Mesenchymal stem cell (in vitro differentiated cells and primary cell): ENCODE measurements around the gene CA11.

Experiments
- DNase-seq: peaks from one replicate; pipeline ENCODE4 v3.0.0-alpha.2; 2013
- H2AFZ ChIP-seq: one replicate; pipeline ENCODE4 v1.6.1; 2013; ENCODE audit warnings: low read depth, mild to moderate bottlenecking, control low read depth, inconsistent platforms, low read length, moderate library complexity
- H2AK5ac ChIP-seq: 2 replicates; pipeline ENCODE4 v1.6.1; 2013; ENCODE audit warnings: low read length, moderate library complexity, mild to moderate bottlenecking, inconsistent platforms; ENCODE audit not compliant: severe bottlenecking
- H2BK120ac ChIP-seq: one replicate; pipeline ENCODE4 v1.6.1; 2013; ENCODE audit warnings: low read depth, mild to moderate bottlenecking, inconsistent platforms, low read length, moderate library complexity
- H2BK12ac ChIP-seq, 2 experiments: one replicate each; pipeline ENCODE4 v1.6.1; 2013; ENCODE audit warnings: inconsistent platforms in 2 of 2, low read length in 2 of 2, mild to moderate bottlenecking in 2 of 2, moderate library complexity in 2 of 2, control low read depth in 1 of 2
- H2BK15ac ChIP-seq: one replicate; pipeline ENCODE4 v1.6.1; 2013; ENCODE audit warnings: mild to moderate bottlenecking, low read depth, inconsistent platforms; ENCODE audit not compliant: poor library complexity, severe bottlenecking
- H2BK5ac ChIP-seq: 2 replicates; pipeline ENCODE4 v1.6.1; 2013; ENCODE audit warnings: low read depth, mild to moderate bottlenecking, low read length, control low read depth, inconsistent platforms; ENCODE audit not compliant: poor library complexity, severe bottlenecking
- H3K14ac ChIP-seq, 2 experiments: one replicate each; pipeline ENCODE4 v1.6.1; 2013; ENCODE audit warnings: inconsistent platforms in 2 of 2, low read length in 2 of 2, control low read depth in 1 of 2, mild to moderate bottlenecking in 1 of 2, moderate library complexity in 1 of 2
- H3K18ac ChIP-seq, 2 experiments: one replicate each; pipeline ENCODE4 v1.6.1; 2013; ENCODE audit warnings: inconsistent platforms in 2 of 2, low read length in 2 of 2, control low read depth in 1 of 2, low read depth in 1 of 2, mild to moderate bottlenecking in 1 of 2
- H3K23ac ChIP-seq, 2 experiments: one replicate each; pipeline ENCODE4 v1.6.1; 2013; ENCODE audit warnings: inconsistent platforms in 2 of 2, low read length in 2 of 2, mild to moderate bottlenecking in 2 of 2, moderate library complexity in 2 of 2, control low read depth in 1 of 2
- H3K27ac ChIP-seq: 2 replicates; pipeline ENCODE4 v1.5.1; 2013; ENCODE audit warnings: mild to moderate bottlenecking, moderate library complexity, low read length, control low read depth, inconsistent platforms; ENCODE audit not compliant: poor library complexity, severe bottlenecking
- H3K27me3 ChIP-seq, 2 experiments: 2 replicates each; pipeline versions ENCODE4 v1.6.1 to v1.7.0; 2013; ENCODE audit warnings: low read length in 2 of 2, mild to moderate bottlenecking in 2 of 2, moderate library complexity in 2 of 2, control low read depth in 1 of 2, inconsistent platforms in 1 of 2; ENCODE audit not compliant: control insufficient read depth in 1 of 2, insufficient read depth in 1 of 2
- H3K36me3 ChIP-seq, 2 experiments: 2 replicates each; pipeline versions ENCODE4 v1.6.1 to v1.7.0; 2013; ENCODE audit warnings: low read length in 2 of 2, control low read depth in 1 of 2, inconsistent platforms in 1 of 2, low read depth in 1 of 2, mild to moderate bottlenecking in 1 of 2; ENCODE audit not compliant: insufficient read depth in 2 of 2, control insufficient read depth in 1 of 2
- H3K4ac ChIP-seq, 2 experiments: one replicate each; pipeline ENCODE4 v1.6.1; 2013; ENCODE audit warnings: inconsistent platforms in 2 of 2, low read length in 2 of 2, mild to moderate bottlenecking in 2 of 2, moderate library complexity in 2 of 2, control low read depth in 1 of 2, low read depth in 1 of 2
- H3K4me1 ChIP-seq: 2 replicates; pipeline ENCODE4 v1.6.1; 2013; ENCODE audit warnings: low read depth, low read length, control low read depth; ENCODE audit not compliant: control insufficient read depth, insufficient read depth
- H3K4me2 ChIP-seq: 2 replicates; pipeline ENCODE4 v1.6.1; 2013; ENCODE audit warnings: low read length, mild to moderate bottlenecking, inconsistent platforms; ENCODE audit not compliant: poor library complexity, severe bottlenecking
- H3K4me3 ChIP-seq, 2 experiments: 2 replicates each; pipeline versions ENCODE4 v1.5.1 to v1.7.0; 2013; ENCODE audit warnings: low read length in 2 of 2, mild to moderate bottlenecking in 2 of 2, control low read depth in 1 of 2, low read depth in 1 of 2; ENCODE audit not compliant: insufficient read depth in 1 of 2
- H3K79me1 ChIP-seq: replicated peaks from 2 replicates; pipeline ENCODE4 v1.6.1; 2013; ENCODE audit warnings: mild to moderate bottlenecking, control low read depth, low read length, inconsistent platforms; ENCODE audit not compliant: poor library complexity, severe bottlenecking
- H3K9ac ChIP-seq: 2 replicates; pipeline ENCODE4 v1.7.0; 2013; ENCODE audit warnings: mild to moderate bottlenecking, low read length, moderate library complexity
- H3K9me3 ChIP-seq: 2 replicates; pipeline ENCODE4 v1.7.0; 2013; ENCODE audit warnings: mild to moderate bottlenecking, low read length; ENCODE audit not compliant: control insufficient read depth
- H4K8ac ChIP-seq: one replicate; pipeline ENCODE4 v1.6.1; 2013; ENCODE audit warnings: inconsistent platforms, mild to moderate bottlenecking, low read length, moderate library complexity
- H4K91ac ChIP-seq: one replicate; pipeline ENCODE4 v1.6.1; 2013; ENCODE audit warnings: mild to moderate bottlenecking, low read length, inconsistent platforms
- whole genome bisulfite sequencing: methylation state at CpG from one replicate; pipeline ENCODE4 v1.1.7; 2013; ENCODE audit warnings: mixed read lengths; 5-methylcytosine and 5-hydroxymethylcytosine counted together

Gene CA11

DNA sequence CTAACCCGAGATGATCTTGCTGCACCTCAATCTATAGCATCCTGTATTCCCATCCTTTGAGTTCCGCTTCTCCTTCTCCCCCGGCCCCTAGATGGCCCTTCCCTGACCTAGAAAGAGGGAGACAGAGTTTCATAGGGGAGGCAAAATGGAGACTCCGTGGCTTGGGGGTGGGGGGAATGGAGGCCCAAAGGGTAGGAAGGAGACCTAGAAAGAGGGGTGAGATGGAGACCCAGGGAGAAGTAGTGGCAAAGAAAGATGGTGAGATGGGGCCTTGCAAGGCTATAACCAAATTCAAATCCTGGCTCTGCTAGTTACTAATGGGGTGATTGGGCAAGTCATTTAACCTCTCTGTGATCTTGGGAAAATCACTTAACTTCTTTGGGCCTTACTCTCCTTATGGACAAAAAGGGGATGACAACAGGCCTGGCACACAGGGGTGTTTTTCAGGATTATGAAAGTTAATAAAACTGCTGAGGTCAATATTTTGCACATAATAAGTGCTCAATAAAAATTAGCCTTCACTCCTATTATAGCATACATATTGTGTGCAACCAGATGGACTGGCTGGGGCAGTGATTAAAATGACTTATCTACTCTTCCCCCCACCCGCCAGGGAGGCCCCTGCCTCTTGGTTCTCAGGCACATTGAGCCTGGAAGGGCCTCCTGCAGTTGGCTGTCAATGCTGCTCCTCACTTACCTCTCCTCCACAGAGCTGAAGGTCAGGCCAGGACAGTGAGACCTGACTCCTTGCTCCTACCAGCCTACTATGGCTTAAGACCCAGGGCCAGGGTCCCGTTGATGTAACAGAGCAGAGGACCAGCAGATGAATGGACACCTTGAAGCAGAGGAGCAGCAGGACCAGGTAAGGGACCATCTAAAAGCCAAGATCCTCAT is 26.0 kb downstream of the CA11 start:
- Histone ChIP-seq H2BK15ac (peak overlapping the region; percentile 78), H3K18ac (peak overlapping the region; percentile 78 to 80), H2BK5ac (no peak overlapping the region), H3K4me3 (peak overlapping the region; percentile 44 to 94), H3K4me2 (peak overlapping the region; percentile 83), H3K14ac (no peak overlapping the region), H3K79me1 (peaks cover 11% of the 10 kb centered on the region), H2AK5ac (peak overlapping the region; percentile 91), H3K9ac (peak overlapping the region; percentile 96), H2BK120ac (no peak overlapping the region), H3K36me3 (peaks cover 28 to 36% of the 10 kb centered on the region in 2 experiments), H2BK12ac (peak overlapping the region; percentile 37 to 59), H3K4me1 (peaks cover 34% of the 10 kb centered on the region), H3K27me3 (no peaks in the 10 kb centered on the region), H3K4ac (peak overlapping the region; percentile 83 to 89), H4K8ac (peak overlapping the region; percentile 92), H3K27ac (peak overlapping the region; percentile 69), H3K23ac (no peak overlapping the region), H4K91ac (peak overlapping the region; percentile 82), H3K9me3 (no peaks in the 10 kb centered on the region), H2AFZ (no peak overlapping the region)
- 42% methylated on average over 5 of the region's 6 CpGs for WGBS
- DNase-seq, result peak; percentile 82

- H2BK5ac ChIP-seq, result peak within 1 kb of the TSS; percentile 93
- H2AK5ac ChIP-seq, result peak within 1 kb of the TSS; percentile 91
- peak within 1 kb of the TSS; percentile 95 for H4K8ac ChIP-seq
- peak within 1 kb of the TSS; percentile 36 for H2AFZ ChIP-seq
- peak within 1 kb of the TSS; percentile 100 for H3K9ac ChIP-seq
- no peaks in the 10 kb centered on the region for H3K9me3 ChIP-seq
- H3K14ac ChIP-seq, result peak within 1 kb of the TSS; percentile 50 to 94
- H3K4me3 ChIP-seq, result peak within 1 kb of the TSS; percentile 87 to 94
- peak within 1 kb of the TSS; percentile 80 to 96 for H3K18ac ChIP-seq
- H3K27ac ChIP-seq, result peak within 1 kb of the TSS; percentile 94
- H2BK15ac ChIP-seq, result peak within 1 kb of the TSS; percentile 78
- H4K91ac ChIP-seq, result peak within 1 kb of the TSS; percentile 82
- H3K4me1 ChIP-seq, result peaks cover 36% of the 10 kb centered on the region
- peak within 1 kb of the TSS; percentile 86 for H3K4me2 ChIP-seq
- under 1% methylated on average over 68 of the region's 69 CpGs for WGBS
- no peaks in the 10 kb centered on the region for H3K27me3 ChIP-seq
- H3K36me3 ChIP-seq, result peaks cover 37 to 39% of the 10 kb centered on the region in 2 experiments
- H2BK120ac ChIP-seq, result no peak within 1 kb of the TSS
- H3K23ac ChIP-seq, result peak within 1 kb of the TSS in 1 of 2 experiments; percentile 74
- H2BK12ac ChIP-seq, result peak within 1 kb of the TSS; percentile 37 to 59
- peaks cover 9% of the 10 kb centered on the region for H3K79me1 ChIP-seq
- H3K4ac ChIP-seq, result peak within 1 kb of the TSS; percentile 83 to 89
- DNase-seq, result peak; percentile 100
These were observed 26.9 kb downstream of the CA11 start, which contains the start of the genes RPL18 and SPHK2 for GRCh38 chr19:48618916-48619691. Gene RPL18, minus strand, starts transcription at chr19:48619178. Its CDS starts 35 bp downstream, at chr19:48619143. Gene SPHK2, plus strand, starts transcription at chr19:48619506. Its CDS starts 1,009 bp downstream, at chr19:48620515.

DNA sequence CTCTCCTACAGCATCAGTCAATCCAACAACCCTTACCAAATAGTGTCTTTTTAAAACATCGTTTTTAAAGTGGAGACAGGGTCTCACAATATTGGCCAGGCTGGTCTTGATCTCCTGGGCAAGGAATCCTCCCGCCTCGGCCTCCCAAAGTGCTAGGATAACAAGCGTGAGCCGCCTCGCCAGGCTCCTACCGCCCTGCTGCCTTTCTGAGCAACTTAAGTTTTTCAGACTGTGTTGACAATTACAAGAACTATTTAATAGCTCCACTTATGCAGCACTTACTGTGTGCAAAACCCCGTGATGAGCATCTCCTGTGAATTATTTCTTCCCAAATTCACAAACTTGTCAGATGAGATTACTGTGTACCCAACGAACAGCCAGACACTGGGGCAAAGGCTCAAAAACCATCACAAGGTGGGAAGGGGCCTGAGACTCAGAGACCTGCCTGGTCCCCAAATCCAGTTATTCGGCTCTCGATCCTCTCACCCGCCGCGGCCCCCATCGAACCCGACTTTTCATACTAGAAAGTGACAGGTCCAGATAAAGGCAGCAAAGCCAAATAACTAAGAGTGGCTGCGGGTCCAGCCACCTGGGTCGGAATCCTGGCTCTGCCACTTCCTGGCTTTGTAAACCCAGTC is 27.6 kb downstream of the CA11 start:
- Histone ChIP-seq H3K18ac (peak overlapping the region; percentile 46 to 96), H3K4me3 (peak overlapping the region; percentile 87 to 94), H3K79me1 (peaks cover 9% of the 10 kb centered on the region), H2BK5ac (no peak overlapping the region), H4K91ac (peak overlapping the region; percentile 44), H3K23ac (peak overlapping the region in 1 of 2 experiments; percentile 23), H2AFZ (no peak overlapping the region), H3K27me3 (no peaks in the 10 kb centered on the region), H3K9ac (peak overlapping the region; percentile 100), H3K9me3 (no peaks in the 10 kb centered on the region), H3K14ac (peak overlapping the region in 1 of 2 experiments; percentile 50), H3K4me2 (peak overlapping the region; percentile 86), H2BK15ac (no peak overlapping the region), H4K8ac (peak overlapping the region; percentile 95), H2BK12ac (no peak overlapping the region), H3K4me1 (peaks cover 38% of the 10 kb centered on the region), H3K27ac (peak overlapping the region; percentile 94), H2AK5ac (peak overlapping the region; percentile 21), H2BK120ac (no peak overlapping the region), H3K36me3 (peaks cover 39 to 44% of the 10 kb centered on the region in 2 experiments), H3K4ac (peak overlapping the region; percentile 61 to 77)
- WGBS, result under 1% methylated on average over 18 of the region's 18 CpGs
- DNase-seq, result no peak
